ENCODE results near the gene GIT2.

GIT2 gene

DNA sequence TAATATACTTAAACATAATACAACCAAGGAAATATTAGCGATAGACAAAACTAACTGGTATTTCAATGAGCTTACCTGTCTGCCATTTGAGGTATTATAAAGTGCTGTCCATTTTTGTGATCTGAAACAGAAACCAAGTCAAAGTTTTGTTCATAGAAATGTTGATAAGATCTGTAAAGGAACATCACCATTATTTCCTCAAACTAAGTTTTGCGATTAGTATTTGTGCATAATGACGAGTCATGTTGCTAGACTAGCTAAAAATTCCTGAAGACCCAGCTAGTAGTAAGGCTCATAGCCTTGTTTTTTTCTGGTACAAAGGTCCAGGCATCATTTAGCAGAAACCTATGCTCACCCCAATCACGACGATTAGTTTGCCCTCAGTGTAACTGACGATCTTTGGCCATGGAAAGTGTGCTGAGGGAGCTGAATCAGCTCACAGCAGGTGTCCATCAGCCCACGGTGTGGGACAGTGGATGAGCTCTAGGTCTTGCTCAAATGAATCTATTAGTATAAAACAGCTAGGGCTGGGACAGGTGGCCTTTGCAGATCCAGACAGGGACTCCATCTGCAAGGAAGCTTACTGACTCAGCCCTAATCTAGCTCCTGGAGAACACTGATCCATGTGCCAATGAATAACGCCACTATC lies 28.7 kb downstream of the GIT2 start:
- no peak for DNase-seq

DNA sequence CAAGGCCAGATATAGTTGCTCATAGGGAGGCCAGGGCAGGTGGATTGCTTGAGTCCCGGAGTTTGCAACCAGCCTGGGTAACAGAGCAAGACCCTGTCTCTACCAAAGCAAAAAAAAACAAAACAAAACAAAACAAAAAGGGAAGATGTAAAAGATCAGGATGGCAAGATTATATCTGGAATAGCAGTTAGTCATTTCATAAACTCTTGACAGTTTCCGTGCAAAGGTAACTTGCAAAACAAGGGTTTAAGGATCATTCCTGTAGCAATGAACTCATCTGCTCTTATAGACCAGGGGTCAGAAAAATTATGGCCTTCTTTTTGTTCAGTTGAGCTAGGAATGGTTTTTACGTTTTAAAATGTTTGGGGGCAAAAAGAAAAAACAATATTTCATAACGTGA lies 29.6 kb downstream of the GIT2 start:
- DNase-seq, result no peak

- no peak for DNase-seq
Measured at GRCh38 chr12:109963743-109964429, 32.3 kb downstream of the GIT2 start.

DNA sequence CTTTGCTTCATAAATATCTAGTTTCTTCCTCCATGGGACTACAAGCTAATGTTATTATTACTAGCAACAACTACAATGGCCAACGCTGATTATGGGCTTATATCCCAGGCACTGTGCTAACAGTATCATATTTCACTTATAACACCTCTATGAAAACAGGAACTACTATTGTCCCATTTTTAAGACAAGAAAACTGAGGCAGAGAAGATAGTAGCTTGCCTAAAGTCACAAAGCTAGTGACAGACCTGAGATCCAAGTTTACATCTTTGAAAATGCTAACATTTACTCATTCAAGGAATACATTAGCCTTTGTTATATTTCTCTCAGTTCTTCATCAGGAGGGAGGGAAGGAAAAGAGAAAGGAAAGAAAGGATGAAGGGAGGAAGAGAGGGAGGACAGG lies 32.8 kb downstream of the GIT2 start:
- DNase-seq, result no peak

GRCh38 chr12:109962398-109962797 lies 33.8 kb downstream of the GIT2 start:
- no peak for DNase-seq

GRCh38 chr12:109961612-109962011 lies 34.6 kb downstream of the GIT2 start:
- no peak for DNase-seq

- DNase-seq, result no peak
Measured at GRCh38 chr12:109961201-109961600, 35.0 kb downstream of the GIT2 start.

GRCh38 chr12:109959411-109960093 lies 36.6 kb downstream of the GIT2 start:
- DNase-seq, result no peak

DNA sequence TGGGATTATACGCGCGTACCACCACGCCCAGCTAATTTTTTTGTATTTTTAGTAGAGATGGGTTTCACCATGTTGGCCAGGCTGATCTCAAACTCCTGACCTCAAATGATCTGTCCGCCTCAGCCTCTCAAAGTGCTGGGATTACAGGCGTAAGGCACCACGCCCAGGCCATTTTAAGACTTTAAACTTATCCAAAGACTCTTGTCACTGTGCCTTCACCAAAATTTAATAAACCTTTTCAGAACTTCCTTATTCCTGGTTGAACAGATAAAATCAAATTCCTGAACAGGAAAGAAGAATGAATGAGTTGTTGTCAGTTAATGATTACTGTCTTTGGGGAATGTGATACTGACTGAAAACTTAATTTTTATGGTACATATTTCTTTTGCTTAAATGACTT lies 37.8 kb downstream of the GIT2 start:
- no peak for DNase-seq

- no peak for DNase-seq
Measured at GRCh38 chr12:109953656-109954055, 42.5 kb downstream of the GIT2 start.

GRCh38 chr12:109952873-109953272 lies 43.3 kb downstream of the GIT2 start:
- no peak for DNase-seq

DNA sequence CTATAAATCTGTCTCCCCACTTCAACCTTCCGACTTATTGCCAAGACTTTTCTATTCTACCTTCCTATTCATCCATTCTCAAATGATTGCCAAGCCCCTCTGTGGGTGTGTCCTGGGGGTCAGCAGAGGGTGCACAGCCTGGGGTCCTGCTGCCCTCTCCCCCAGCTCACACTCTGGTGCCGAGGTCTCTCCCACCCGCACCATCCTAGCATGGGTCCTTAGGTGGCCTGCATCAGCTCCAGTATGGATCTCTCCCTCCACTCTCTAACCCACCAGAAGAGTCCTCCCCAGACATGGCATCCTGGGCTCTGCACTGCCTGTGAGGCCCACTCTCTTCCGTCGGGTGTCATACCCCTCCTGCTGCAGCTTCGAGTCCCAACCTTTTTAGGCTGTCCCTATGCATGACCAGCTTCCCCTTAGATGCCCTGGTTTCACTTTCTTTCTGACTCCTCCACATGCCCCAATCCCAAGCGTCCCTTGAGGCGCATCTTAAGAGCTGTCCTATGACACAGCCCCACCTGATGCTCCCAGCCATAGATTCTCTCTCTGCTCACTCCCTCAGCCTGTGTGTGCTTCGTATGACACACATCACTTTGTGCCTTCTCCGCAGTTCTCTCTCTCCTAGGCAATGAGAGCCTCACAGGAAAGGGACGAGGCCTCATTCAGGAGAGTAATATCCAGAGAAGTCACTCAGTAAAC lies 43.9 kb downstream of the GIT2 start:
- no peak for DNase-seq

GRCh38 chr12:109951751-109952150 lies 44.4 kb downstream of the GIT2 start:
- no peak for DNase-seq

DNA sequence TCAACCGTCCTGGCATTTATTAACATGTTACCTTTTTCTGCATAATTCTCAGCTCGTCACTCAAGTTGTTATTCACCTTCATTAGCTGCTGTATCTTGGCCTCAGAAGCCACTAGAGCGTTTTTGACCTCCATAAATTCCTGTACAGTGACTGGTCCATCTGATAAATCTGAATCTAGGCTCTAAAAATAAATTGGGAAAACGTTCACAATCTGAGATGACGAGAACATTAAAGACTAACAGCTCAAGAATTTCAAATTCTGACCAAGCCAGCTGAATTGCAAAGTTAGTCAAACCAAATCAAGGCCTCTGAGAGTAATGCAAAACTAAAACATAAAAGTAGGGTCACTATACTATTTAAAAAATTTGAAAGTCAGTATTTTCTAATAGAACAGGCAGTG lies 45.0 kb downstream of the GIT2 start:
- DNase-seq, result no peak

GRCh38 chr12:109950625-109951024 lies 45.5 kb downstream of the GIT2 start:
- DNase-seq, result no peak

- no peak for DNase-seq
Measured at GRCh38 chr12:109949089-109949488, 47.1 kb downstream of the GIT2 start.

GRCh38 chr12:109948368-109948767 lies 47.8 kb downstream of the GIT2 start:
- DNase-seq, result no peak

GRCh38 chr12:109947521-109947920 lies 48.6 kb downstream of the GIT2 start:
- no peak for DNase-seq

DNA sequence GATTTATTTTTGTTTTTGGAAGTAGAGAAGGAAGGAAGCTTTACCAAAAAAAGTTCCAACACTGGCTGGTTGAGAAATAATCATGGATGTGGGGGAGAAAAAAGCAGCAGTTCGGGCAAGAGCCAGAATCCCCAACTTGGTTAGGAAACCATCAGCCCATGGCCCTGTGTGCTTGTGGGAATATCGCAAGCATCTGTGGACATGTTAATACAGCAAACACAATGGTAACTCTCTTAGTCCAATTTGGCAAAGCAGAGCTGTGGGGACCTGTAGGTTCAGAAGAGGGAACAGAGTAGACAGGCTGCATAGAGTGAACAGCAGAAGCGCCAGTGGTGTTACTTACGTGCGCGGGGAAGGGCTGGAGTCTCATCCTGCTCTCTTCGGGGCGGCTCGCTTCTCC lies 49.3 kb downstream of the GIT2 start:
- no peak for DNase-seq

DNA sequence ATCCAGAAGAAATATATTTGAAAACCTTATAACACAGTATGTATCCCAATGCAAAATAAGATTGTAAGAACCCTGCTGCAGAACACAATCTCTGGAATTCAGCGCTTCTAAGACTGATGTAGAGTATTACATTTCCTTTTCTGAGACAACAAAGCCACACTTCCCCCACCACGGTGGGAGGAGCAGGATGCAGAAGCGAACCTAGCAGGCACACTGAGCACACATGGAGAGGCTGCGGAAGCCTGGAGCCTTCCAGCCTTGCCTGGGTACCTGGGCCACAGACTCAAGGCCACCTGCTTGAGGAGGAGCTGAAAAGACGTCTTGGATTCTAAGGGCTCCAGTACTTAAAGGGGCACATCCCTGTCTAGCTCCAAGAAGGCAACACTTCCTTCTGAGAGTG lies 49.7 kb downstream of the GIT2 start:
- DNase-seq, result no peak

- no peak for DNase-seq
Measured at GRCh38 chr12:109944561-109945359, 51.4 kb downstream of the GIT2 start.

DNA sequence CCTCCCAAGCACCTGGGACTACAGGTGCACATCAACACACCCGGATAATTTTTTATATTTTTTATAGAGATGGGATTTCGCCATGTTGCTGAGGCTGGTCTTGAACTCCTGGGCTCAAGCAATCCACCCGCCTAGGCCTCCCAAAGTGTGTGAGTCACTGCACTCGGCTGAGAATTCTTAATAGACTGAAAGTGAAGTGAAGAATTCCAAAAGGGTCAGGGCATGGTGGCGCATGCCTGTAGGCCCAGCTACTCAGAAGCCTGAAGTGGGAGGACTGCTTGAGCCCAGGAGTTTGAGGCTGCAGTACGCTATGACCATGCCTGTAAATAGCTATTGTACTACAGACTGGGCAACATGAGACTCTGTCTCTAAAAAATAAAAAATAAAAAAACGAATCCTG lies 52.4 kb downstream of the GIT2 start:
- no peak for DNase-seq
